Stimulated activated CD4-positive, alpha-beta T cell treated with anti-CD3 and anti-CD28 coated beads, Interleukin-2, amount 100 ng/mL, for 48 hours (primary cell): Measurements from ENCODE around the gene PNO1.
A peak's percentile ranks its signal among the peaks of the same experiment; 100 is the strongest.
"Not testable (repeated sequence)": the region's sequence is repeated elsewhere in the genome, so short reads cannot be mapped to it uniquely, and the experiment has no call there.

Source experiments
- DNase-seq, 2 donors: peaks; one replicate each; pipeline ENCODE4 v3.0.0-alpha.2; 2020

The PNO1 gene

GRCh38 chr2:68158134-68158447 lies 403 bp downstream of the PNO1 start:
- DNase-seq: no peak

- no peak for DNase-seq
These were observed 6.0 kb downstream of the PNO1 start for GRCh38 chr2:68163641-68164040.

- no peak for DNase-seq
These were observed 9.5 kb downstream of the PNO1 start for GRCh38 chr2:68167186-68167585.

GRCh38 chr2:68169308-68169707 lies 11.6 kb downstream of the PNO1 start:
- no peak for DNase-seq

- DNase-seq: no peak
These were observed 13.5 kb downstream of the PNO1 start for GRCh38 chr2:68171146-68171545.

- no peak for DNase-seq
These were observed 14.0 kb downstream of the PNO1 start for GRCh38 chr2:68171684-68172083.

- no peak for DNase-seq
These were observed 14.8 kb downstream of the PNO1 start for GRCh38 chr2:68172521-68172920.

- no peak for DNase-seq
These were observed 15.5 kb downstream of the PNO1 start for GRCh38 chr2:68172990-68173700.

GRCh38 chr2:68175210-68175609 lies 17.5 kb downstream of the PNO1 start:
- not testable (repeated sequence) for DNase-seq

GRCh38 chr2:68176657-68177056 lies 19.0 kb downstream of the PNO1 start:
- no peak for DNase-seq

GRCh38 chr2:68177541-68177940 lies 19.9 kb downstream of the PNO1 start:
- no peak for DNase-seq

- no peak for DNase-seq
These were observed 20.7 kb downstream of the PNO1 start for GRCh38 chr2:68178432-68178831.

GRCh38 chr2:68178954-68179627 lies 21.4 kb downstream of the PNO1 start:
- no peak for DNase-seq

GRCh38 chr2:68182902-68183301 lies 25.2 kb downstream of the PNO1 start:
- no peak for DNase-seq

GRCh38 chr2:68185541-68186164 lies 28.0 kb downstream of the PNO1 start:
- DNase-seq: peak; percentile 49 to 57

- no peak for DNase-seq
These were observed 29.6 kb downstream of the PNO1 start for GRCh38 chr2:68187329-68187728.

GRCh38 chr2:68188831-68189230 lies 31.1 kb downstream of the PNO1 start:
- DNase-seq: no peak

- no peak for DNase-seq
These were observed 32.5 kb downstream of the PNO1 start for GRCh38 chr2:68189991-68190784.

GRCh38 chr2:68190991-68191731 lies 33.5 kb downstream of the PNO1 start:
- no peak for DNase-seq

- DNase-seq: no peak
These were observed 35.5 kb downstream of the PNO1 start for GRCh38 chr2:68193144-68193543.

GRCh38 chr2:68193787-68194372 lies 36.2 kb downstream of the PNO1 start:
- DNase-seq: no peak

- no peak for DNase-seq
These were observed 37.4 kb downstream of the PNO1 start for GRCh38 chr2:68195096-68195495.
